GM13977 (cell line): ENCODE measurements around the gene ZNF845.
A peak's percentile ranks its signal among the peaks of the same experiment; 100 is the strongest.
"Not testable (repeated sequence)": the region's sequence is repeated elsewhere in the genome, so short reads cannot be mapped to it uniquely, and the experiment has no call there.

Experiments
- DNase-seq: peaks from one replicate; pipeline ENCODE4 v3.0.0; 2012; ENCODE audit warnings: low spot score
- CTCF ChIP-seq: IDR thresholded peaks from 2 replicates; pipeline ENCODE4 v1.5.1; 2012; ENCODE audit warnings: mild to moderate bottlenecking, control low read depth; ENCODE audit not compliant: insufficient read depth; ENCODE audit errors: extremely low read depth, missing control alignments
- in situ Hi-C: fragments of 300-500 bp; cut with MboI; formaldehyde crosslinking; loops from one replicate; pipeline ENCODE4 v1.12.0; 2022; ENCODE audit warnings: low sequenced_read_pairs, low pct_unique_long_range_greater_than_20kb, mixed read lengths, inconsistent platforms; ENCODE audit not compliant: unreplicated experiment

ZNF845 gene

GRCh38 chr19:53394974-53395839 is 61.7 kb downstream of the ZNF845 start, which contains the start of gene ZNF765:
ZNF765 (plus strand) TSS chr19:53395149; CDS start chr19:53398016, 2,867 bp downstream.
- in situ Hi-C loops, result no loop called here
- peak; percentile 92 for DNase-seq
- peak; percentile 24 for TF ChIP-seq CTCF

- in situ Hi-C loops, DNase-seq: not testable (repeated sequence)
These were observed 62.4 kb downstream of the ZNF845 start for GRCh38 chr19:53395840-53396524.

GRCh38 chr19:53396525-53396868 is 62.9 kb downstream of the ZNF845 start:
- DNase-seq, result no peak
- in situ Hi-C loops, result no loop called here
- TF ChIP-seq CTCF, result no peak

GRCh38 chr19:53397918-53398317 is 64.4 kb downstream of the ZNF845 start:
- in situ Hi-C loops, DNase-seq: not testable (repeated sequence)
